AG10803 (cell line): ENCODE data around the gene DLGAP1.

Source experiments
- DNase-seq: peaks from one replicate; pipeline ENCODE4 v3.0.0; 2010; ENCODE audit warnings: low read depth
- H3K4me3 ChIP-seq: 2 replicates; pipeline ENCODE4 v1.5.1; 2011; ENCODE audit warnings: mild to moderate bottlenecking, low read length, control low read depth
- CTCF ChIP-seq: conservative IDR thresholded peaks from 2 replicates; pipeline ENCODE4 v1.5.1; 2011; ENCODE audit warnings: mild to moderate bottlenecking, low read length, control low read depth, inconsistent platforms

DLGAP1 gene

GRCh38 chr18:3494245-3494526, 960.9 kb downstream of the DLGAP1 start:
- no peak overlapping the region for H3K4me3 ChIP-seq
- no peak for TF ChIP-seq CTCF
- no peak for DNase-seq

- DNase-seq: no peak
- TF ChIP-seq CTCF: no peak
Measured at GRCh38 chr18:3493501-3494244, 961.4 kb downstream of the DLGAP1 start.

GRCh38 chr18:3492721-3493120, 962.4 kb downstream of the DLGAP1 start:
- DNase-seq: no peak
- no peak for TF ChIP-seq CTCF
- no peak overlapping the region for H3K4me3 ChIP-seq

More at GRCh38 chr18:3493501-3494244, 961.4 kb downstream of the DLGAP1 start:
- no peak overlapping the region for H3K4me3 ChIP-seq

- TF ChIP-seq CTCF: no peak
- H3K4me3 ChIP-seq: no peak overlapping the region
- DNase-seq: no peak
Measured at GRCh38 chr18:3491981-3492555, 963.0 kb downstream of the DLGAP1 start.

GRCh38 chr18:3489462-3489861, 965.6 kb downstream of the DLGAP1 start:
- no peak for DNase-seq
- no peak overlapping the region for H3K4me3 ChIP-seq
- no peak for TF ChIP-seq CTCF

- DNase-seq: no peak
- no peak for TF ChIP-seq CTCF
Measured at GRCh38 chr18:3486512-3486911, 968.6 kb downstream of the DLGAP1 start.

More at GRCh38 chr18:3486512-3486911, 968.6 kb downstream of the DLGAP1 start:
- H3K4me3 ChIP-seq: no peak overlapping the region
